Cardiac fibroblast (primary cell): Measurements from ENCODE around the gene GTF2I.
"Not testable (repeated sequence)": the region's sequence is repeated elsewhere in the genome, so short reads cannot be mapped to it uniquely, and the experiment has no call there.

Experiments used
- DNase-seq, 2 donors: peaks; one replicate each; pipeline versions ENCODE4 v3.0.0 to v3.0.0-alpha.2; 2010; ENCODE audit warnings: low read depth in 2 of 2
- H3K4me3 ChIP-seq, 2 donors: replicated peaks in 1 of 2; 1 replicate in 1 of 2; 2 replicates in 1 of 2; pipeline ENCODE4 v1.5.1; 2011; ENCODE audit warnings: low read depth in 2 of 2, low read length in 2 of 2, mild to moderate bottlenecking in 2 of 2, moderate library complexity in 1 of 2
- TF ChIP-seq, protein P1 (sequence below): IDR thresholded peaks from one replicate; pipeline ENCODE4 v1.5.1; 2011; ENCODE audit warnings: low read depth, mild to moderate bottlenecking, low read length, inconsistent platforms

Gene GTF2I

DNA sequence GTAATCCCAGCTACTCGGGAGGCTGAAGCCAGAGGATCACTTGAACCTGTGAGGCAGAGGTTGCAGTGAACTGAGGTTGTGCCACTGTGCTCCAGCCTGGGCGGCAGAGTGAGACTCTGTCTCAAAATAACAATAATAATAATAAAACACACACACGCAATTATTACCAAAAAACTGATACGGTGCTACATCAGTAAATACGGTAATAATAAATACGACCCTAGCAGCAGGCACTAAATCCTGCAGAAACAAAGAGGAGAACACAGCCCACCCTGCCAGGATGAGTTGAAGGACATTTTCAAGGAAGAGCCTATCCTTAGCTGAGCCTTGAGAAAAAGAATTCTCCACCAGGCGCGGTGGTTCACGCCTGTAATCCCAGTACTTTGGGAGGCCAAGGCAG is 34.4 kb upstream of the GTF2I start:
- no peak overlapping the region for H3K4me3 ChIP-seq
- TF ChIP-seq, protein P1, sequence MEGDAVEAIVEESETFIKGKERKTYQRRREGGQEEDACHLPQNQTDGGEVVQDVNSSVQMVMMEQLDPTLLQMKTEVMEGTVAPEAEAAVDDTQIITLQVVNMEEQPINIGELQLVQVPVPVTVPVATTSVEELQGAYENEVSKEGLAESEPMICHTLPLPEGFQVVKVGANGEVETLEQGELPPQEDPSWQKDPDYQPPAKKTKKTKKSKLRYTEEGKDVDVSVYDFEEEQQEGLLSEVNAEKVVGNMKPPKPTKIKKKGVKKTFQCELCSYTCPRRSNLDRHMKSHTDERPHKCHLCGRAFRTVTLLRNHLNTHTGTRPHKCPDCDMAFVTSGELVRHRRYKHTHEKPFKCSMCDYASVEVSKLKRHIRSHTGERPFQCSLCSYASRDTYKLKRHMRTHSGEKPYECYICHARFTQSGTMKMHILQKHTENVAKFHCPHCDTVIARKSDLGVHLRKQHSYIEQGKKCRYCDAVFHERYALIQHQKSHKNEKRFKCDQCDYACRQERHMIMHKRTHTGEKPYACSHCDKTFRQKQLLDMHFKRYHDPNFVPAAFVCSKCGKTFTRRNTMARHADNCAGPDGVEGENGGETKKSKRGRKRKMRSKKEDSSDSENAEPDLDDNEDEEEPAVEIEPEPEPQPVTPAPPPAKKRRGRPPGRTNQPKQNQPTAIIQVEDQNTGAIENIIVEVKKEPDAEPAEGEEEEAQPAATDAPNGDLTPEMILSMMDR = no peak
- DNase-seq = no peak

DNA sequence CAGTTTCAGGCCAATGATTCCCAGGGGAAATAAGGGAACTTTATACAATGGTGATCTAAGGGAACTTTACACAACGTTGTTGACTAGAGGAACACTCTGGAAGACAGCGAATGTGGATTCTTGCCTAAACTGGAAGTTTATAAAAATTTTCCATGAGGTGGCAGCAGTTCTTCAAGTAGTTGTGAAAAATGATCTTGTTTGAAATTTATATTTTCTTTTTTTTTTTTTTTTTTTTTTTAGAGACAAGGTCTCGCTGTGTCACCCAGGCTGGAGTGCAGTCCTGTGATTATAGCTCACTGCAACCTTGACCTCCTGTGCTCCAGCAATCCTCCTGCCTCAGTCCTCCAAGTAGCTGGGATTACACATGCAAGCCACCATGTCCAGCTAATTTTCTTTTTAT is 32.1 kb upstream of the GTF2I start:
- H3K4me3 ChIP-seq = no peak overlapping the region
- peak; percentile 76 to 81 for DNase-seq
- TF ChIP-seq, protein P1 = peak; percentile 19

DNA sequence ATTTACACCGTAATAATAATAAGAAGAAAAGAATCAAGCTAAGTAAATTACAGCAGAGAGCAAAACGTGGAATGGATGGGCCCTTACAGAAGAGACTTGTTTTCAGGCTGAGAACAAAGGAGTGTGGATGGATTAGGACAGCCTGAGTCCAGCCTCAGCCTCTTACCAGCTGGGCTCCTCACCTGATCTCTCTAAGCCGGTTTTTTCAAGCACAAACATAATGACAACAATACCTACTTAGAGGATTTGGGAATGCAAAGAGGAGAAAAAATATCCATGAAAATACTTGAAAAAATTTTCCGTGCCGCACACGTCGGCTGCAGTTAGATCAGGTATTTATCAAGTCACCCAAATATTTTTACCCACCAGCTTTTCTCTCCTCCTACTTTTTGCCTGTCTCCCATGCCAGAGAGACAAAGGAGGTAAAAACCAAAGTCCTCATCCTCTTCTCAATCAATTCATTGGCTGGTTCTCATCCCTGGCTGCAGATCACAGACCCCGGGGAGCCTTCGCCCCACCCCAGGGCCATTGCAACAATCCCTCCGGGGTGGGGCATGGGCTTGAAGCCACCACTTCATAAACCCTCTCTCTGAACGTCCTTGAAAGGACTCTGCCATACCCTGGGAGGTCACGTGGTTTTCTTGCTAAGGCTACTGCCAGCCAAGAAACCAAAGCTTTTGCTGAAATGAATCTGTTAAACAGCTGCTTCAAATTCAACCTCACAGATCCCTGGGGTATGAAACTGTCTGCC is 29.7 kb upstream of the GTF2I start:
- H3K4me3 ChIP-seq = no peak overlapping the region
- TF ChIP-seq, protein P1 = no peak
- peak; percentile 34 to 75 for DNase-seq

DNA sequence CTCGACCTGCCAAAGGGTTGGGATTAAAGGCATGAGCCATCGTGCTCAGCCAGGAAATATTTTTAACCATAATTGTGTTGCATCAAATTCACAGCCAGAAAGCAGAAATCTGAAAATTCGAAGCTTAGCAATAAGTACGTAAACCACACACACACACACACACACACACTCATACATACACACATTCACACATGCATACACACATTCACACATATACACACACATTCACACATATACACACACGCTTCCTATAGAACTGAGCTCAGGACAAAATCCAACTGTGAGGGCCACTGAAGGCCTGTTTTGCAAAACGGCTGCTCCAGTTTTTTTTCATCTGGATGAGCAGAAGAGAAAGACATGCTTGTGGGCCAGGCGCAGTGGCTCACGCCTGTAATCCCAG is 25.0 kb upstream of the GTF2I start:
- TF ChIP-seq, protein P1 = no peak
- no peak for DNase-seq
- H3K4me3 ChIP-seq = no peak overlapping the region

DNA sequence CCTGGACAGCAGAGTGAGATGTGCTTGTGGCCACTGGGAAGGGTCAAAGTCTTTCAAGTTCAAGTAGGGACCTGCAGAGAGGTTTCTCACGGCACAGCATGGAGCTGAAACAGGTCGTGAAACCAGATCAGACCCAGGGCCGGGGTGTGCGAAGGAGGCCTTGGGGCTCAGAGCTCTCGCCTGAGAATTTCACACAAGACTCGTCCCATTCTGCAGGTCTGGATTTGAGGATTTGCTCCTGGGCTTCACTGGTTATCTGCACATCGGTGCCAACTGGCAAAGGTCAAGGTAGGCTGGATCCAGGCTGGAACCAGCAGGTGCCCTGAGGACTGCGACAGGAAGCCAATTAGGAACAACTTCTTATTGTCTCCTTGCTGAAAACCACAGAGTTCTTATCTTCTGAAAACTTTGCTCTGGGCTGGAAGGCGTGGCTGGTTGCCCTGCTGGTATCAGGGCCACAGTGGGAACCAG is 24.0 kb upstream of the GTF2I start:
- TF ChIP-seq, protein P1 = no peak
- no peak overlapping the region for H3K4me3 ChIP-seq
- DNase-seq = no peak

DNA sequence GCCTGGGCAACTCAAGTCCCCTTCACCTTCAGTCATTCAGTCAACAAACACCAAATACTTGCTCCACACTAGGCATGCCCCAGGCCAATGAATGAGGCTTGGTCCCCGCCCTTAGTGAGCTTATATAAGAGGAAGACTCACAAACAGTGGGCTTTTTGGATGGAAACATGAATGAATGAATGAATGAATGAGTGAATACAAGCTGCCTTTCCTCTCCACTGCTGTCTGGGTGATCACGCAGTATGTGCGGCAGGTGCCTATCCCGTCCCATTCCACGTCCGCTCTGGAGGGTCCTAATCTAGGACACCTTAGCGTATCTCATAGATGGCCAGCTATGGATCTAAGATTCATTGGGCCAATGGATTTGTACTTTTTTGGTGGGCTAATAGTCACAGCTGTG is 19.8 kb upstream of the GTF2I start:
- DNase-seq = no peak
- TF ChIP-seq, protein P1 = no peak
- H3K4me3 ChIP-seq = no peak overlapping the region

DNA sequence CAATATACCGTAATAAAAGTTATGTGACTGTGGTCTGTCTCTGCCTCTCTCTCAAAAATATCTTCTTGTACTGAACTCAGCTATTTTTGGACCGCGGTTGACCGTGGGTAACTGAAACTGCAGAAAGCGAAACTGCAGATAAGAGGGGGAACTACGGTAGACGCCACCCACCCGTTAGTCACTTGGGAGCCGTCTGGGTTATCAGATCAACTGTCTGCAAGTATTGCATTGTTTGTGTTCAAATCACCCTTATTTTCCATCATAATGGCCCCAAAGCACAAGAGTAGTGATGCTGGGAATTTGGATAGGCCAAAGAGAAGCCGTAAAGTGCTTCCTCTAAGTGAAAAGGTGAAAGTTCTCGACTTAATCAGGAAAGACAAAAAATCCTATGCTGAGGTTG is 7.5 kb upstream of the GTF2I start:
- H3K4me3 ChIP-seq = peak overlapping the region; percentile 3 to 37

DNA sequence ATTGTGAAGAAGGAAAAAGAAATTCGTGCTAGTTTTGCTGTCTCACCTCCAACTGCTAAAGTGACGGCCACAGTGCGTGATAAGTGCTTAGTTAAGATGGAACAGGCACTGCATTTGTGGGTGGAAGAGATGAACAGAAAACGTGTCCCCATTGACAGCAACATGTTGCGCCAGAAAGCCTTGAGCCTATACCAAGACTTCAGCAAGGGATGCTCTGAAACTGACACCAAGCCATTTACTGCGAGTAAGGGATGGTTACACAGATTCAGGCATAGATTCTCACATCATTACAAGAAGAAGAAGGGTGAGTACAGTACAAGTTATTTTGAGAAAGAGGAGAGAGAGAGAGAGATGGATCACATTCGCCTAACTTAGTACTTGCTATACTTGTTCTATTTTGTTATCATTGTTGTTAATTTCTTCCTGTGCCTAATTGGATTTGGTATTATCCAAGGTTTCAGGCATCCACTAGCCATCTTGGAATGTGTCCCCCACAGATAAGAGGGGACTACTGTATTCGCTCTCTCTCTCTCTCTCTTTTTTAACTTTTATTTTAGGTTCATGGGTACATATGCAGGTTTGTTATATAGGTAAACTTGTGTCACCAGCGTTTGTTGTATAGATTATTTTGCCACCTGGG is 6.9 kb upstream of the GTF2I start:
- H3K4me3 ChIP-seq, DNase-seq: not testable (repeated sequence)

More for the DNA sequence above, 7.5 kb upstream of the GTF2I start:
- DNase-seq = peak; percentile 58 to 66

DNA sequence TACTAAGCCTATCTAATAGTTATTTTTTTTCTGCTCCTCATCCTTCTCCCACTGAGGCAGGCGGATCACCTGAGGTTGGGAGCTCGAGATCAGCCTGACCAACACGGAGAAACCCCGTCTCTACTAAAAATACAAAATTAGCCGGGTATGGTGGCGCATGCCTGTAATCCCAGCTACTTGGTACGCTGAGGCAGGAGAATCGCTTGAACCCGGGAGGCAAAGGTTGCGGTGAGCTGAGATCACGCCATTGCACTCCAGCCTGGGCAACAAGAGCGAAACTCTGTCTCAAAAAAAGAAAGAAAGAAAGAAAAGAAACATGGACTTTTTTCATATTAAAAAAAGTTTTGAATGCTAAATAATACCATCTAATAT is 6.4 kb upstream of the GTF2I start:
- not testable (repeated sequence) for DNase-seq, H3K4me3 ChIP-seq
